Activated T-cell treated with anti-CD3 and anti-CD28 coated beads for 24 hours (primary cell): ENCODE measurements around the gene CRIM1.

ENCODE experiments used
- DNase-seq: peaks from one replicate; pipeline ENCODE4 v3.0.0-alpha.2; 2020; ENCODE audit warnings: low read depth

Gene CRIM1

DNA sequence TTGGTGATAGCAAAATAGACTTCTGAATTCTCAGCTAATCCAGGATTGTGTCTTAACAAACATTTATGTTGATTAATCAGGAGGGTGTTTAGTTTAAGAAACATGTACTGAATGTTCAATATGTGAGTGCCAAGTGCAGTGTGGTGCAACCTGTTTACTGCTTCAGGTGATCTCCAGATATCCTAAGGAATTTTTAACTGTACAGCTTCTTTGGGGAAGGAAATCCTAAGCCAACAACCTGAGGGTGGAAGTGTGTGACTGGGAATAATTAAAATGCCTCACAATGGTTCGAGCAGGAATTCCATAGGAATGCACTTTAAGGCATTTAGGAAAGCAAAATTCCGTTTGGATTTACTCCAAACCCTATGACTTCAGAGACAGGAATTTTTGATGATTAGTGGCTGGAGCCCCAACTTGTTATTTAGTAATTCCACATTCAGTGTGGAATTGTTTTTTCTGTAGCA is 16.4 kb downstream of the CRIM1 start:
- no peak for DNase-seq

DNA sequence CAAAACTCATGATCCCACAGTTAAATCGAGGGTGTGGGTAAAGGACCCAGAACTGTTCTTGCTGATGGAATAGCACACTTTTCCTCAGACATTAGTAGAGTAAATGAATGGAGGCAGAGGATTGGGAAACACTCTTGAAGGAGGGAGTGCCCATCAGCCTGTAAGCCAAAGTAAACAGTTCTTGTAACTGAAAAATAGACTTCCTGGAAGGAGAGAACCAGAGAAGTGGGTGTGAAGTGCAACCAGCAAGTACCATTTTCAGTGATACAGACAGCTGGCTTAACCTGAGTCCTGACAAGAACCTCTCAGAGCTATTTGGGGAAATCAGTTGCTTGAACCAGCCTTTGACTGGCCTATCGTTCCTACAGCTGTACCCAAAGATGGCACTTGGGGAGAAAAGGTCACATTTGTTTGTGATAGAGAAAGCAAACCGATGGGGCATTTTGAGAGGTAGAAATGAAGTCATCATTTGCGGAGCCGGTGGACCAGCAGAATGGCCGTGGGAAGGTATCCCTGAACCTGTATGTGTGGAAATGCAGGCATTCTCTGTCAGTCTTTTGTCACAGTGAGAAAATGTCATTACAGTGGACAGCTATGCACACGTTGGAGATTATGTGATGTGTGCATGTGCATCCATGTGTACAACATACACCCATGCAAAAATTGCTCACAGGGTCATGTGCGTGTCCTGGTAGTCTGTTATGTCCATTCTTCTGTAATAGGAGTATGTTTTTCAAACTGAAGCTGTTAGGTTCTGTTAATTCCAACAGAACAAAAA is 17.8 kb downstream of the CRIM1 start:
- DNase-seq: no peak

DNA sequence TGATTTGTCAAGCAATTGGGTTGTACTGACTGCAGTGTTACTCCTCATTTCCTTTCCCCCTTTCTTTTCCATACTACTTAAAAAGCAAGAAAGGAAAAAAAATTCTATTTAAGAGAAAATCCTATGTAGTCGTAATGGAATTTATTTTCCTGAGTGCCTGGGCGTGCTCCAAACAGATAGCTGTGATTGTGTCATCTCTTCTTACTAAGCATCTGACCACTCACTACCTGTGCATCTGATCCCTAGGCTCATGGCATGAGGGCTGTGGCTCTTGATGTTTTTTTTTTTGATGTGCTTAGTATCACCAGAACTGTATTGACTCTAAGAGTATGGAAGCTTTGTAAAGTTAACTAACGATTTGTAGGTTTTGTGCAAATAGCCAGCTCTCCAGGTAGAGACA is 19.0 kb downstream of the CRIM1 start:
- no peak for DNase-seq

DNA sequence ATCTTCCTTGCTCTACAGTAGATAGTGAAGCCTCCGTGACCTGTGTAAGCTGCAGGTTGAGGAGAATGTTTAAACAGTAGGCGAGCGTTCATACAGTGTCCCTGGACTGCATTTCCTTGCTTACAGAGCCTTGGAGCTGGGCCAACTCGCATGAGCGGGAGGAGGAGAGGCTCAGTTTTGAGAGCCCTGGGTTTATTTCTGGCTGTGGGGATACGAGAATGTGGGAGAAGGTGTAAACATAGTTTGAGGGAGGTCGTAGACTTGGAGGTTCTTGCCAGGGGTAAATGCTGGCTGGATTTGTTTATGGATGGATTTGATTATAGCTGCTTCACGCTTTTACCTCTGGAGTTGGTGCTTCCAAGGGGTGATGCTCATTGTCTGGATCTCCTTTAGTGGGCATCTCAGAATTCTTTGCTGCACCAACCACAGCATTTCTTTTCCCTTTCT is 20.8 kb downstream of the CRIM1 start:
- DNase-seq: no peak

DNA sequence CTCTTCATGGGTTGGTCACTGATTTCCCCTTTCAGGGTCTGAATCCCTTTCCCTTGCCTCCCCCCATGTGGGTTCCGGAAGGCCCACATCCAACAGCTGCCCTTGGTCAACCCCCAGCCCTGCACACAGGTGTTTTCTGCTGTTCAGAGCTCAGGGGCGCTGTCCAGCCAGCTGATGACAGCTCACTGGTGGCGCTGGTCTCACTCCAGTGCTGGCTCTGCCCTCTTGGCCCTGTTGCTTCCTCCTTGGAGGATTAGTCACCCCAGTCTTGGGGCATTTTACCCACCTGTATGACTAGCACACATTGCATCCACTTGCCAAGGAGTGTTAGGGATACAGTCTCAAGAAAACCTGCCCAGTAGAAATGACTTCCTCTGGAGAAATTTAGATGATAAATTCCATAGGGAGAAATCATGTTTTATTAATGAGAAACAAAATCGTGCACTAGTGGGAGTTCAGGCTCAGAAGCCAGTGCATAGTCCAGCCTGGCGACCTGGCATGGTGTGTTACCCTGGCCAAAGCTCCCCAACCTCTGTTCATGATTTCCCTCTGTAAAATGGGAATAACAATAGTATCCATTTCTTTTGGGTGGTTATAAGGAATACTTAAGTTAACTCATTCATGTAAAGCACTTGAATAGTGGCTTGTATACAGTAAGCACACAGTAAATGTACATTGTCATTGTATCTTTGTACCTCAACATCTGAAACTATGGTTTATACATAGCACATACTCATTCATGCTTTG is 21.6 kb downstream of the CRIM1 start:
- no peak for DNase-seq

DNA sequence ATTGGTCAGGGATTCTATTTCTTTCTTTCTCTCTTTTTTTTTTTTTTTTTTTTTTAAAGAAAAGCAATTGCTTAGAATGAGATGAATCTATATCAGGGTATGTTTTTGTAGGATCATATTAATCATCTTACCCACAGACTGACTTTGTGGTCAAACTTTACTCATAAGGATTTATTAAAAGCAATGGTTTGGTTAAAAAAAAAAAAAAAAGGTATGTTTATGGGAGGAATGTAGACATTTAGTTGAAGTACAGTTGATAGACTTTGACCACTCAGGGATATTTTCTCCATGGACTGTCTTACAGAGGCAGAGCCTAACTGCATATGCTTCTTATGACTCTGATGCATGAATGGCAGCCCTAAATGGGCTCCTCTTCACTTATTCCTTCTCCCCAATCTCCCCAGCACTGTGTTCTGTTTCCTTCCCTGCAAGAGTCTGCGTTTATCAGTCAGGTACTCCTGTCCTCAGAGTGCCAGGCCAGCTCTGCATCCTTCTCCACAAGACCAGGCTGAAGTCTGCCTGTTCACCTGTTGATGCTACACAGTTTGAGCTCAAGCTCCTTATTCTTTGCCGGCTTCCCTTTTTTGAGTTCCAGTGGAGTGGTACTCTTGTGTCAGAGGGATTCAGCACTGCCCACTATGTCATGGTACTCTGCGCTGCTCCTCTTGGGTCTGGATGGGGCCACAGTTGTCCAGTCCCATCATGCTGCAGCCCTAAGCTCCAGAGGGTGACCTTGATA is 24.3 kb downstream of the CRIM1 start:
- DNase-seq: no peak

DNA sequence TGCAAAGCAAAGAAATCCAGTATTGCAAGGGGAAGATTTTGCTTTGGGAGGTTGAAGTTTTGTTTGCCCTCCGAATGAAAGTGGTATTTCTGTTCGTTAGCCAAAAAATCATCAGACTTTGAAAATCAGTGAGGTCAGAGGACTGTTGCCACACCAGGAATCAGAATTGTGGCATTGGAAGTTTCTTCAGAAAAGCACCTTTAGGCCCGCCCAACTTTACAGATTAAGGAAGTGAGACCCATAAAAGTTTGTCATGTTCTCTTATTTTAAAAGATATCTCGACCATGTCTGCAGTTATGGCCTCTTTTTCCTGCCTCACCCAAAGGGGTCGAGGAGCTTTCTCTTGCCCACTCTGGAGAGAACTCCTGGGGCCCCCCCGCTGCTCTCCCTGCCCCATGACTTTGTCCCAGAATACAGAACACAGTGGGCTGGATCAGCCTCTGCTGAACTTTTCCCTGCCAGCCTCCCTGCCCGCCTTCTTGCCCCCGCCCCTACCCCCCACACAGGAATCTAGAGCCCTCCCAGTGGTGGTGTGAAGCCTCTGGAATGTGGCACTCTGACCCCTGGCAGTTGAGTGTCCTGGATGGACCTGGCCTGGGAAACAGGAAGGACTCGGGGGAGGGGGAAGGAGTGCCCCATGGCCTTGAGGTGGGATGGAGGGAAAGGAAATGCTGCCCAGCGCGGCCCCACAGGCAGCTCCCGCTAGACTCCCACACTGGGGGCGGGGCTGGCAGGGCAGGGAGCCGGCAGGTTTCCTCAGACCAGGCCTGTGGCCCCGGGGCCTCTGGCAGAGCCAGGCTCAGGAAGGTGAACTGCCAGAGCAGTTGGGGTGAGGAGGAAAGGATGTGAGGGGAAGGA is 25.3 kb downstream of the CRIM1 start:
- no peak for DNase-seq

DNA sequence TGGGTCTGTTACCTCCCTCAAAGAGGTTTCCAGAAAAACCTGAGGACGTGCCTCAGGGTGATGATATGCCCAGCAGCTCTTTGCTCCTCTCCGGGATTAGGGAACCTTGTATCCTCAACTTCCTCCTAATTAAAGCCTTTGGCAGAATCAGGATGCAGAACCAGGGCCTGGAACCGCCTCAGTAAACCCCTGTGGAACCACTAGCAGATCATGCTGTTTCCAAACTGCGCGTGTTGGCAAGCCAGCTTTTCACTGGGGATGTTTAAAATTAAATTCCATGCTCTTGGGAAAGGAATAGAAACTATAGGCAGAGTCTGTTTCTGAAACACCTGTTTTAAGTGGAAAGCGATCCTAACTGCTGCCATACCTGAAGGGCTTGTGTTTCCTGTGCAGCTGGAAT is 26.4 kb downstream of the CRIM1 start:
- DNase-seq: no peak

DNA sequence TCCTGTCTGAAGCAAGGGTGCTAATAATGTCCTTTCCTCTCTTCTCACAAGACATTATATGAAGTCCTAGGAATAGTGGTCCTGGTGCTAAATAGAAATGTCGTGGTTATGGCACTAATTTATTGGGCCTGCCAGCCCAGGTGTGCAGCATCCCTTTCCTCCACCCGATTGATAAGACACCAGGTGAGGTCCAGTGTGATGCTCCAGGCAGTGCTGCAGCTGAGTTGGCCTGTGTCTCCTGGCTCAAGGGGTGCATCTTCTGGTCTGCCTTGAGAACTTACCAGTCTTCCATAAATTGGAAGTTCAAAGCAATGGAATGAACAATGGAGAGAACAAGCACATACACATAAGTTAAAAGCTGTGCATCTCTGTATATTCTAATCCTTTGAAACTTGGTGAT is 26.9 kb downstream of the CRIM1 start:
- no peak for DNase-seq

DNA sequence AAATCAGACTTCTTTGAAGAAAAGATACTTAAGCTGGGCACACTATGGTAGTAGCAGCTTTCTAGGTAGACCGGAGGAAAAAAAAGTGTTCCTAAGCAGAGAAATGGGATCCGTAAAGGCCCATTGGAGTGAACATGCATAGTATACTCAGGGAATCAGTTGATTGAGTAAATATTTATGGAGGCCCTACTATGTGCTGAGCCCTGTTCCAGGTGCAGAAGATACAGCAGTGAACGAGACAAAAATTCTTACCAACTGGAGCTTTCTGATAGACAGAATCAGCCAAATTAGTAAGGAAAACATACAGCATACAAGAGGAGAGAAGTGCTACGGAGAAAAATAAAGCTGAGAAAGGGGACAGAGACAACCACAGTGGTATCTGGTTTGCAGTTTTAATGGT is 28.1 kb downstream of the CRIM1 start:
- no peak for DNase-seq

DNA sequence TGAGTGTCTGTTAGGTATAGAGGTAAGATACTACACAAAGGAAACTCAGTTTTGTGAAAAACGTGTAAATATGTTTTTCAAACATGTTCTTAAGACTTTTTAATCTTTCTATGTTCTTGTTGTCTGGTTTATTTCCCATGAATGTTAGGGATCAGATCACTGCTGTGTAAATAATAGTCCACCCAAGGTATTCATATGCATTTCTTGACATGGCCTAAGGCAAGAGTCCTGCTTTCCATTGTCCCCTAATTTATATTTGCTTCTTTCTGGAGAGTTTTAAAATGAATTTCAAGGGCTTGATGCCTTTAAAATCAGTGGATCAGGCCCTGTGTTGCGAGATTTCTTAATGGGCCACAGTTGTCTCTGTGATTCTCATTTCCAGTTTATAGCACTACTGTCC is 28.9 kb downstream of the CRIM1 start:
- DNase-seq: no peak

DNA sequence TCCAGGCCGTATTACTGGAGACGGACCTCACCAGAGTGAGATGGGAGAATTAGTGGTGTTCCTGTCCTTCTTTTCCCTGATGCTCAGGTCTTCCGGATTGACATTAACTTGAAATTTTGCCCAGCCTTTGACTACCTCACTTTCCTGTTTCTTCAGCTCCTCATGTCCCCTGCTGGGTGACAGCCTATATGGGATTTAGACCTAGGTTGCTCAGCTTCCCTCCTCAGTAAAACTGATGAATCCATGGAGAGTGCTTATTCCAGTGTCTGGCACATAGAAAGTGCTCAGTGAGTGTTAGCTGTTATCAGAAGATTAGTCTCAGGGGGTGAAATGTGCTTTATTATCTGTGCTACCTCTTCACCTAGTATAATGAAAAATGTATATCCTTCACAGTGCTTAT is 30.0 kb downstream of the CRIM1 start:
- no peak for DNase-seq

DNA sequence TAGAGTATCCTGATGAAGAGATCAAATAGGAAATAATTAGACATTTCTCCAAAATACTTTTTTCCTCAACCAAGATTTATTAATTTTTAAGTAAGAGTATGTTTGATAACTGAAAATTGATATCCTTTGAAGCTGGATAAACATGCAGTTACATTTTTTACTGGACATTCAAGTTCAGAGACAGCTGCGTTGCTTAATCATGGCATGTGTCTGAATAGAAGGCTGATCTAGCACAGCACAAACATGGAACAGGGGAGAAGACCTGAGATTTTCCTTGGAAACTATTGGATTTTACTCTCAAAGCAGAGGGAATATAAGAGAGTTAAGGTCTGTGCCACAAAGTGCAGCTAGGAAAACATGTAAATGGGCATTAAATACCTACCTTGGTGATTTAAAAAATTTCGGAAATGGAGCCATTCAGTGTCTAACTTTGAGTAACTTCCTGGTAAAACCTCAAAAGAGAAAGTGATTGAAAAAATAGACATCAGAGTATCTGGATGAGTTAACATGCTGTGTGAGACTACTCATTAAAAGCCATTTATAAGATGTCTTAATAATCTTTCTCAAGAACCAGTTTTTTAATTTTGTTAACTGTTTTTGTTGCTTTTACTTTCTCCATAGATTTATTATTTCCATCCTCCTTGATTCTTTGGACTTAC is 31.8 kb downstream of the CRIM1 start:
- no peak for DNase-seq

DNA sequence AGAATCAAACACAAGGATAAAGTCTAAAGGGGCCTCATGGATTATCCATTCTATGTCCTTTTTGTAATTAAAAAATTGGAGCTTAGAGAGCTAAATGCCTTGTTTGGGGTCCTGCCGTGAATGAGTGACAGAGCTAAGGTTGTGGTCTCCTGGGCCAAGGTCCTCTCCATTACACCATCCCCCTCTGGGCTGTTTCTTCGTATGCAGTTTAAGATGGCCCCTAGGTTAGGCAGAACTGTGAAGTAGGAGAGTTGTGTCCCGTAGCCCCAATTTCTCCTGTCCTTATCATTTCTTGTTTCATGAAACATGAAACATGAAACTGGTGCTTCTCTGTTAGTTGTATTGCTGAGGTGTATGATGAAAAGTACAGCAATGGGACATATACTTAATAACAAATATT is 32.9 kb downstream of the CRIM1 start:
- DNase-seq: no peak

DNA sequence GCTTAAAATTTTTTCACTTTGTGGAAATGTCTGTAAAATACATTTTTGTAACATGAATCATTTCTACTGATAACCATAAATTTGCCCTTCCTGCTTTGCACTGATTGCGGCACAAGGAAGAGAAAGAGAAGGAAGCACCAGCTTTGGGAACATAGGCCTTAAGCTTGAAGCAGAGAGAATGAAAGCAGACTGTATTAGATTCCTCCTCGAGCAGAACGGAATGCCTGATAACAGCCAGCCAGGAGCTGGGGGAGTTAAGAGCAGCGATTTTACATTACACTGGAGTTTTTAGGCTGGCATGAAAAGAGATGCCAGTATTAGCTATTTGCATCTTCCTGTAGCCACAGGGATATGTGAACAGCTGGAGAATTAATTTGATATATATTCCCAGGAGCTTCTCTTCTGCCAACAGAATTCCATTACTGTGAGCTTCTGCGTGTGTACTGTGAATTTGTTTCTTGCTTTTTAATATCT is 33.5 kb downstream of the CRIM1 start:
- DNase-seq: no peak

DNA sequence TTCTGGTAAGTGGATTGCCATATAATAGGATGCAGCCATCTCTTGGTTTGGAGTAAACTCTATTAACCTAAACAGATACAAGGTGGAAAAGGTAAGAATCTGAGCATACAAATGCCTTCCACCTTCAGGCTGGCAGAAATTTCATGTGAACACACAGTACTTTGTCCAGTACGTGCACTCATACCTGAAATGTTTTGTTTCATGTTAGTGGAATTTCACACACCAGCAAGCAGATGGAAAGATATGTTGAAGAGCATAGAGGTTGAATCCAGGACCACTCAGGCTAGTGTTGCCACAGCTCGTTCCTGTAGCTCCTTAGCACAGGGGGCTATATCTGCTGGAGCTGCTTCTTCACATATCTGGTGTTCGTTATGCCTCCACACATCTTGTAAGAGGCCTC is 34.0 kb downstream of the CRIM1 start:
- DNase-seq: no peak

DNA sequence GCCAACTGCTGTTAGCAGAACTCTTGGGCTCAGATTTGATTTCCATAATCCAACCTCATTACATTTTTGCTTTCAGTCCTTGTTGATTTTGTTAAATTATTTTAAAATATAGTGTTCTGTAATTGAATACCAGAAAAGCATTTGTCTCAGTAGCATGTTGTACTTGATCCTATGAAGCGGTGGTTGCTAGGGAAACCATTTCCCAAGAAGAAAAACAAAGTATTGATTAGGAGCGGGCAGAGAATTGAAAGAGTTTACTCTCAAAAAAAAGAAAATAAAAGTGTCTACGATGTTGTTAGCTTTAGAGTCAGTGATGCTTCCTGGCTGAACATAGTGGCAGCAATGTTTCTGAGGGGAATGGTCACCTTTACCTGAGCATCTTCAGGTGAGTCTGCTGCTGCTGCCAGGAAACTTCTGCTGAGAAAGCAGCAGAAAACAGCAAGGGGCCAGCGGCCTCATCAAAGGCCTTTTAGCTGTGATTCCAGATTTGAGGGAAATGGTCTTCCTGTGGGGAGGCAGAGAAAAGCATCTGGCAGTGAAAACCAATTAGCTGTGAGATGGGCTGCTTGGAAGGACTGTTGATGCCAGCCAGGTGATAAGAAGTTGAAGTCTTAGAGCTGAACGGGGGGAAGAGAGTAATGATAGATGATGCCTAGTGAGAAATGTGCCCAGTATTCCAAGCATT is 37.1 kb downstream of the CRIM1 start:
- no peak for DNase-seq

DNA sequence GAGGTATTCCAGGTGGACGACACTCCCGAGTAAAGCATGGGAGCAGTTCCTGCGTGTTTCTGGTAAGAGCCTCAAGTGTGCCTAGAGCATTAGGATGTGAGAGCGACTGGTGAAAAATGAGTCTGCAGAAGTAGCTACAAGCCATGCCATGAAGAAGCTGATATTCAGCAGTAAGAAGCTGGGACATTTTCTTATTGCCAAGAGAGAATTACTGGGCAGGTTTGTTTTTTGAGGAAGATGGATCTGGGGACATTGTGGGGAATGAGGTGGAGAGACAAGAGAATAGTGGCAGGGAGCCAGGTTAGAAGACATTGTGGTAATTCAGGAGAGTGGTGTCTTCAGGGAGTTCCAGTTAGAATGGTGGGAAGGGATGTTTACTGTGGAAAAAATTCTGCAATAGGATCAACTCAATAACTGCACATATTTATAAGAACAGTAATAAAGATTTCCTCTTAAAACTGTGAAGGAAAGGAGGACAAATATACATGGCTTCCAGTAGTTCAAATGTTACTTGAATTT is 38.2 kb downstream of the CRIM1 start:
- DNase-seq: no peak

DNA sequence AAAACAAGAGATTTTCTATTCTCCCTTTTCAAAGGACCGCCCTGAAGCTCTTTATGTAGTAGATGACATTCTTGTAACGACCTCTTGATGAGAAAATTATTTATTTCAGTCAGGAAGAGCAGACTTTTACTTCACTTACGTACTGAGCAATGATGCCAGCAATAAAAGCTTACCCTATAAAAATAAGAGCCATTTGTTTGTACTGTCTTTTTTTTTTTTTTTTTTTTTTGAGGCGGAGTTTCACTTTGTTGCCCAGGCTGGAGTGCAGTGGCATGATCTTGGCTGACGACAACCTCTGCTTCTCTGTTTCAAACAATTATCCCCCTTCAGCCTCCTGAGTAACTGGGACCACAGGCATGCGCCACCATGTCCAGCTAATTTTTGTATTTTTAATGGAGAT is 39.2 kb downstream of the CRIM1 start:
- no peak for DNase-seq

DNA sequence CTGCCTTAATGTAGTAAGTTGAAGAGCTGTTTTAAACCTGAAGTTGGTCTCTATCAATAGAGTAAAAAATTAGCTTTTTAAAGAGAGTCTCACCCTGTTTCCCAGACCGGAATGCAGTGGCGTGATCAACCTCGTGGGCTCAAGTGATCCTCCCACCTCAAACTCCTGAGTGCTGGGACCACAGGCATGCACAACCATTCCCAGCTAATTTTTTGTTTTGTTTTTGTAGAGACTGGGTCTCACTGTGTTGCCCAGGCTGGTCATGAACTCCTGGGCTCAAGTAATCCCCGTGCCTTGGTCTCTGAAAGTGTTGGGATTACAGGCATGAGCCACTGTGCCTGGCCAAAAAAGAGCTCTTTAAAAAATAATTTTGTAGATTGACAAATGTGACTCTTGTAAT is 40.3 kb downstream of the CRIM1 start:
- no peak for DNase-seq
